Smooth muscle cell (in vitro differentiated cells): Measurements from ENCODE around the gene NAP1L4. TPM values are rescaled to one million over a fixed set of nuclear protein-coding genes. Genes with fewer than 3 reads are reported as not detected.

ENCODE experiments used
- DNase-seq: peaks from one replicate; lab custom pipeline; 2025; ENCODE audit not compliant: unreplicated experiment; lab: John Stamatoyannopoulos, UW
- H2AFZ ChIP-seq: fragments of 200-600 bp; sonication (generic); 2 replicates; pipeline ENCODE4 v1.6.0; 2016; ENCODE audit warnings: antibody characterized with exemption, low read depth, mild to moderate bottlenecking
- H3F3A ChIP-seq: fragments of 200-600 bp; sonication (generic); 2 replicates; pipeline ENCODE4 v1.6.0; 2017; ENCODE audit warnings: antibody characterized with exemption, low read depth
- H3K27ac ChIP-seq: fragments of 200-600 bp; sonication (generic); 2 replicates; pipeline ENCODE4 v1.5.1; 2016; ENCODE audit warnings: low read depth, mild to moderate bottlenecking
- H3K27me3 ChIP-seq: fragments of 200-600 bp; sonication (generic); 2 replicates; pipeline ENCODE4 v1.6.1; 2016; ENCODE audit warnings: low read depth, mild to moderate bottlenecking
- H3K36me3 ChIP-seq: fragments of 200-600 bp; sonication (generic); 2 replicates; pipeline ENCODE4 v1.5.1; 2016; ENCODE audit warnings: low read depth
- H3K4me1 ChIP-seq: fragments of 200-600 bp; sonication (generic); 2 replicates; pipeline ENCODE4 v1.5.1; 2016; ENCODE audit warnings: low read depth
- H3K4me2 ChIP-seq: fragments of 200-600 bp; sonication (generic); 2 replicates; pipeline ENCODE4 v1.6.0; 2016; ENCODE audit warnings: mild to moderate bottlenecking
- H3K4me3 ChIP-seq: fragments of 200-600 bp; sonication (generic); 2 replicates; pipeline ENCODE4 v1.5.1; 2016; ENCODE audit warnings: mild to moderate bottlenecking
- H3K79me2 ChIP-seq: fragments of 200-600 bp; sonication (generic); 2 replicates; pipeline ENCODE4 v1.6.0; 2016; ENCODE audit warnings: low read depth, mild to moderate bottlenecking
- H3K9ac ChIP-seq: fragments of 200-600 bp; sonication (generic); 2 replicates; pipeline ENCODE4 v1.6.0; 2016; ENCODE audit warnings: low read depth
- H3K9me3 ChIP-seq: fragments of 200-600 bp; sonication (generic); replicated peaks from 2 replicates; pipeline ENCODE4 v1.5.1; 2016; ENCODE audit warnings: low read depth
- H4K20me1 ChIP-seq: fragments of 200-600 bp; sonication (generic); 2 replicates; pipeline ENCODE4 v1.6.0; 2016; ENCODE audit warnings: low read depth
- CTCF ChIP-seq: fragments of 200-600 bp; sonication (generic); IDR thresholded peaks from 2 replicates; pipeline ENCODE4 v1.5.1; 2017; ENCODE audit warnings: borderline replicate concordance, mild to moderate bottlenecking, antibody characterized with exemption; ENCODE audit not compliant: insufficient read depth, poor library complexity, severe bottlenecking
- WGBS: methylation state at CpG from one replicate; pipeline ENCODE4 v1.1.7; 2016; ENCODE audit warnings: low lambda C conversion rate; 5-methylcytosine and 5-hydroxymethylcytosine counted together
- polyA plus RNA-seq: library from polyadenylated mRNA; unstranded; fragments of >200 nt; fragmentation: Nextera tagmentation; extraction: Ambion mirVana; gene quantifications from 2 replicates; pipeline ENCODE4 v1.2.1, GENCODE V29; 2016
- total RNA-seq: library from RNA; depleted of rRNA; stranded (reverse); fragments of >200 nt; gene quantifications from 2 replicates; pipeline ENCODE4 v1.2.3, GENCODE V29; 2014

Gene NAP1L4
- total and polyA plus RNA-seq, 2 experiments from 2014 or later: 63.1 to 95.0 TPM

- no peak for DNase-seq
- no peak overlapping the region for H2AFZ ChIP-seq
- H3K4me1 ChIP-seq: no peaks in the 10 kb centered on the region
- peaks cover 4% of the 10 kb centered on the region for H3K36me3 ChIP-seq
- no peak overlapping the region for H3K4me3 ChIP-seq
- no peak overlapping the region for H3K27ac ChIP-seq
- no peaks in the 10 kb centered on the region for H3K27me3 ChIP-seq
- WGBS: 96% methylated on average over 18 of the region's 18 CpGs
- no peaks in the 10 kb centered on the region for H3K9me3 ChIP-seq
- TF ChIP-seq CTCF: no peak
- peaks cover 29% of the 10 kb centered on the region for H3K79me2 ChIP-seq
- H3K4me2 ChIP-seq: no peak overlapping the region
- H3F3A ChIP-seq: no peaks in the 10 kb centered on the region
- no peak overlapping the region for H3K9ac ChIP-seq
- H4K20me1 ChIP-seq: peaks cover 48% of the 10 kb centered on the region
Observed at GRCh38 chr11:3030289-3031070, 38.4 kb upstream of the NAP1L4 start.

- Histone ChIP-seq H3K9me3 (no peaks in the 10 kb centered on the region), H3K79me2 (peaks cover 21% of the 10 kb centered on the region), H3F3A (no peaks in the 10 kb centered on the region), H3K4me2 (no peak overlapping the region), H3K9ac (no peak overlapping the region), H3K4me1 (no peaks in the 10 kb centered on the region), H4K20me1 (peaks cover 40% of the 10 kb centered on the region), H3K4me3 (no peak overlapping the region), H3K27me3 (no peaks in the 10 kb centered on the region), H2AFZ (no peak overlapping the region), H3K36me3 (peaks cover 4% of the 10 kb centered on the region), H3K27ac (no peak overlapping the region)
- TF ChIP-seq CTCF: no peak
- DNase-seq: no peak
- WGBS: 96% methylated on average over 9 of the region's 9 CpGs
Observed at GRCh38 chr11:3028813-3029212, 36.7 kb upstream of the NAP1L4 start.

GRCh38 chr11:3026803-3027202 is 34.7 kb upstream of the NAP1L4 start:
- H3K4me2 ChIP-seq: no peak overlapping the region
- TF ChIP-seq CTCF: no peak
- no peaks in the 10 kb centered on the region for H3K36me3 ChIP-seq
- peaks cover 3% of the 10 kb centered on the region for H3K79me2 ChIP-seq
- H3K4me3 ChIP-seq: no peak overlapping the region
- DNase-seq: no peak
- no peaks in the 10 kb centered on the region for H3K27me3 ChIP-seq
- WGBS: 96% methylated on average over 8 of the region's 8 CpGs
- H3F3A ChIP-seq: peaks cover 3% of the 10 kb centered on the region
- H2AFZ ChIP-seq: no peak overlapping the region
- H3K4me1 ChIP-seq: no peaks in the 10 kb centered on the region
- H3K9me3 ChIP-seq: no peaks in the 10 kb centered on the region
- no peak overlapping the region for H3K27ac ChIP-seq
- H3K9ac ChIP-seq: no peak overlapping the region
- peaks cover 37% of the 10 kb centered on the region for H4K20me1 ChIP-seq

- peaks cover 3% of the 10 kb centered on the region for H3F3A ChIP-seq
- H3K9me3 ChIP-seq: no peaks in the 10 kb centered on the region
- H3K4me3 ChIP-seq: no peak overlapping the region
- no peak for TF ChIP-seq CTCF
- peaks cover 28% of the 10 kb centered on the region for H4K20me1 ChIP-seq
- peak overlapping the region; percentile 4 for H3K27ac ChIP-seq
- H3K27me3 ChIP-seq: no peaks in the 10 kb centered on the region
- no peak overlapping the region for H3K4me2 ChIP-seq
- no peak for DNase-seq
- H2AFZ ChIP-seq: no peak overlapping the region
- H3K36me3 ChIP-seq: peaks cover 6% of the 10 kb centered on the region
- H3K9ac ChIP-seq: no peak overlapping the region
- H3K4me1 ChIP-seq: no peaks in the 10 kb centered on the region
- no peaks in the 10 kb centered on the region for H3K79me2 ChIP-seq
- 80% methylated on average over 4 of the region's 4 CpGs for WGBS
Observed at GRCh38 chr11:3022982-3023381, 30.9 kb upstream of the NAP1L4 start.
